Measurements from ENCODE around the gene RASGRF2.

Gene RASGRF2

GRCh38 chr5:80959768-80960442 is at the start of gene RASGRF2:
Gene RASGRF2 (plus strand): TSS chr5:80960363. CDS start chr5:80960739, 376 bp downstream.
- DNase-seq (ENCODE audit: low read depth in 2 of 2): peak; percentile 35 to 41

DNA sequence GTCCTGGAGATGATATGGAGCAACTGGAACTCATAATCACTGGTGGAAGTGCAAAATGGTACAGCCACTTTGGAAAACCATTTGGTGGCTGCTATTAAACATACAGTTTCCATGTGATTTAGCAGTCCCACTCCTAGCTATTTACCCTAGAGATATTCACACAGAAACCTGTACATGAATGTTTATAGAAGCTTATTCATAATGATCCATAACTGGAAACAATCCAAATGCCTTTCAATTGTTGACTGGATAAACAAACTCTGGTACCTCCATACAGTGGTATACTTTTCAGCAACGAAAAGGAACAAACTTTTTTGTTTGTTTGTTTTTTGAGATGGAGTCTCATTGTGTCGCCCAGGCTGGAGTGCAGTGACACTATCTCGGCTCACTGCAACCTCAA is 47.7 kb upstream of the RASGRF2 start:
- no peak for DNase-seq (ENCODE audit: low read depth in 2 of 2)

DNA sequence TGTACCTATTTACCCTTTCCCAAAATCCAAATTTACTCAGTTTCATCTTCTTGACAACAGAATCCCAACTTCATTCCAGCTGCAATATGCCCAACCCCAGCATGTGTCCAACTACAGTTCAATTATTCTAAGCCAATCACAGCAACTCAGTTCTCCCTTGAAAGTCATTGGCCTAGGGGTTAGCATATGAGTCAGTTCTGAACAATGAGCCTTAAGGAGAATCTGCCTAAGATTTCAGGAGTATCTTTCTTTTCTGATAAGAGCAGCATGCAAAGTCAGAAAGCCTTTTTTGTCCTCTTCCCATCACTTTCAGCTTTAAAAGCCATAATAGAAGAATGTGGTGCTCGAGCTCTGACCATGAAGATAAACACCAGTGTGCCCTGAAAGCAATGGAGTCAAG is 44.4 kb upstream of the RASGRF2 start:
- DNase-seq (ENCODE audit: low read depth in 2 of 2): no peak

DNA sequence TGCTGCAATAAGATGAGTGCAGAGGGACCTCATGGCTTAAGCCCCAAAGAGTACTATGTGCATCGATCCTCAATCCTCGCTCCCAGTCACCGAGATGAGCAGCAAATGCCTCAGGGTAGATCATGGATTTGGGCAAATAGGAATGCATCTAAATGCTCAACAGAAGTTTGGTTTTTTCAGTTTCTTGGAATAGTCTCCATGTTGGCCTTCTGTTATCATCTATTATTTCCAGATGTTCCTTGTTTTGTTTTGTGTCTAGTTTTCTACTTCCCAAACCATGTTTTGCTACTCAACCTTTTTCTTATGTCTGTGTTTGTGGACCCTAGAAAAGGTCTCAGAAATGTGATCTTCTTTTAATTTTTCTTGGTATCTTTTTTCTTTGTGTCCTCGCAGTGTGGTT is 43.5 kb upstream of the RASGRF2 start:
- no peak for DNase-seq (ENCODE audit: low read depth in 2 of 2)

DNA sequence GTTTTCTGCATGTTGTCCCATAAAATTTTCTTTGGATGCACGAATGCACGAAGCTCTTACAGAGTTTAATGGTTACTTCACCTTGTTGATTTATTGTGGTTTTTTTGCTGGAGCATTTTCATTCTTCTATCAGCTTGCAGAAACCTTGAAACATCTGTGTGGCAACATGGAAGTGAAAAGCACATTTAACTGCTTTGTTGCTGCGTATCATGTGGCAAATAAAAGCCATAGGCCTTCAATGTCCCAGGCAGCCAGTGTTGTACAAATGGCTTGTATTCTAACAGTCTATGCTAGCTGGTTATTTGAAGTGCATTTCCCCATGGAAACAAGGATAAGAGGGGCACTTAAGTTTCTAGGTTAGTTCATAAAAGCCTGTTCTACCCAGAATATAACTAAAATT is 42.5 kb upstream of the RASGRF2 start:
- DNase-seq (ENCODE audit: low read depth in 2 of 2): no peak

DNA sequence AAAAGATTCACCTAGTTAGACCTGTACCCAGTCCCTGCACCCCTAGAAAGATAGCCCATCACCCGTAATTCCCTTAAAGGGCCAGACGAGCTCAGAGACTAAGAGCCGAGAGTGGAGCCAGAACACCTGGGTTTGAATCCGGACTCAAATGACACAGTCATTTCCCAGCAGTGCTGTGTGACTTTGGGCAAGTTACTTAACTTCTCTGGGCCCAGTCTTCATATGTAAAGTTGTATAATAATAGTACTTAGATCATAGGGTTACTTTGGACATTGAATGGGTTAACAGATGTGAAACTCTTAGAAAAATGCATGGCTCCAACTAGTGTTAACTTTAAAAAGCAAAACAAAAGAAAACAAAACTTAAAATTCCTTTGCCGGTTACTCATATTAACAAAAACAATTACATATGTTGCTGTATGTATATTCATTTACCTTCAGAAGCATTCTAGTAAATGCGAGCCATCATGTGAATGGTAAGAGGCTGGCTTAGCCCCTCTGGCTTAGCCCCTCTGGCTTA is 40.4 kb upstream of the RASGRF2 start:
- DNase-seq (ENCODE audit: low read depth in 2 of 2): no peak

- no peak for DNase-seq (ENCODE audit: low read depth in 2 of 2)
Measured at GRCh38 chr5:80920333-80920732, 39.8 kb upstream of the RASGRF2 start.

DNA sequence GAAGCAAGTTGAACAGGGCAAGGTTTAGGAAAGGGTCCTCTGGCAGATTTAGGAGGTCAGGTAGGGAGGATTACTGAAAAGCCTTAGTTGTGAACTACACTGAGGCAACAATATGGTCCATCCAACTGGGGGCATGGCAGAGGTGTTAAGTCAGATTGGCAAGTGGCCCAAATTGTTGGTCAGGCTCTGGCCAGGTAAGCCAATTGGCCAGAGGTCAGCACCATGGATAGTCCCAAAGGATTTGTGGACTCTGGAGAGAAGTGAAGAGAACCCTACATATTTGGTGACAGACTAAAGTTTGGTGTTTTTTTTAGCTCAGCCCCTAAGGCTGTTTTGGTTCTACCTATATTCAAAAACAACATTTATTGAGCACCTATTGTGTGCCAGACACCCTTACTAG is 39.1 kb upstream of the RASGRF2 start:
- DNase-seq (ENCODE audit: low read depth in 2 of 2): no peak

DNA sequence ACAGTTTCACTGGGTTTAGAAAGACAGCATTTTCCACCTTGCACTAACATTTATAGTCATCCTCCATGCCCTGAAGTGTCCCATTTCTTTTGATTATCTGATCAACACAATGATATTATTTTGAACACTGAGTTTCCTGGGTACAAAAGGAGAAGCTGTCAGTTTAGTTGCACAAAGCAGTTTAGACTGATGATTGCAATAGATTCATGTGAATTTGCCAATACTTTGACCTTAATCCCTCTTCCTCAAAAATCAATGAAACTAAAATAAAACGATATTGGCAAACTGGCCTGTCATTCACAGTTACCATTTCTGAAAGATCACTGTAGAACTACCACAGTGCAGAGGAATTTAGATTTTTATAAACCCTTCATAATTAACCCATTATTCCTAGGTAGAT is 34.2 kb upstream of the RASGRF2 start:
- no peak for DNase-seq (ENCODE audit: low read depth in 2 of 2)

- no peak for DNase-seq (ENCODE audit: low read depth in 2 of 2)
Measured at GRCh38 chr5:80926536-80926935, 33.6 kb upstream of the RASGRF2 start.

GRCh38 chr5:80926979-80927656 is 33.0 kb upstream of the RASGRF2 start:
- no peak for DNase-seq (ENCODE audit: low read depth in 2 of 2)

DNA sequence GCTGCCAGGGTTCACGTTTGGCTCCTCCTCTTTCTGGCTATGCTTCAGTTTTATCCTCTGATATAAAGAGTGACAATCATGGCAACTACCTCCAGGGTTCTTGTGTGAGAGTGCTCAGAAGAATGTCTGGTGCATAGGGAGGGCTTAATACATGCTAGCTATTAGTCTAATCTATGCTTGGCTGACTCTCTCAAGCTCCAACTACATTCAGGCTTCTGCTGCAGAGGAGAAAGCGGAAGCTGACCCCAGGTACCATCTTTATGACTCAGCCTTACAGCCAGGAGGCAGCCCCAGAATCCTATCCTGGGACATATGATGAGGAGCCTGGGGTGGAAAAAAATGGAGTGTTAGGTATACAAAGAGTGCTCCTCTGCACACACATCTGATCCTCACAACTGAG is 32.1 kb upstream of the RASGRF2 start:
- DNase-seq (ENCODE audit: low read depth in 2 of 2): no peak

GRCh38 chr5:80930940-80931339 is 29.2 kb upstream of the RASGRF2 start:
- DNase-seq (ENCODE audit: low read depth in 2 of 2): no peak

GRCh38 chr5:80931411-80931810 is 28.8 kb upstream of the RASGRF2 start:
- no peak for DNase-seq (ENCODE audit: low read depth in 2 of 2)

DNA sequence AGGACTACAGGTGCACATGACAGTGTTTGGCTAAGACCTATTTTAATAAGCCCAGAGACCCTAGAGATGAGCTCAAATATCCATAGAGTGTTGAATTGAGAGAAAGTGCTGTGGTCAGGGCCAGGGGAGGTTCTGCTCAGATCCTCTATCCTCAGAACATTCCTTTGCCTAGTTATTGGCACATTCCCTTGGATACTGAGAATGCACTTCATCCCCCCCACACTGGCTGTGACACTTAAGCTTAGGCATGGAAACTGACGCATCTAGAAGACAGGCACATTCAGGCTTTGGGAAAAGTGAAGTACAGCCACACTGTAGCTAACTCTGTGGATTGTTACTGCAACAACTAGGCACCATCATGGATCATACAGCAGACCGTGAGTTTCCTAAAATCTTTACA is 27.1 kb upstream of the RASGRF2 start:
- no peak for DNase-seq (ENCODE audit: low read depth in 2 of 2)

DNA sequence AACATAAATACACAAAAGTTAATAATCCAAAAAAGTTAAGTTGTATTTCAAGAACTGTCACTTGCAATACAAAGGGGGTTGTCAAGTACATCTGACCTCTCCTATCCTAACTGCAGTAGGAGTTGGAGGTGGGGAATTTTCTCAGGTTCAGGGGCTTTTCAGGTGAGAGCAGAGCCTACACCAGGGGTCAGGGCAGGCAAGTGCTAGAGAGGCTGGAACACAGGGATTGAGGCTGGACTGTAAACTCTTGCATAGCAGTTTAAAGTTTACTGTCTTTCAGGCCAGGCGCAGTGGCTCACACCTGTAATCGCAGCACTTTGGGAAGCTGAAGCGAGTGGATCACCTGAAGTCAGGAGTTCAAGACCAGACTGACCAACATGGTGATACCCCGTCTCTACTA is 25.4 kb upstream of the RASGRF2 start:
- no peak for DNase-seq (ENCODE audit: low read depth in 2 of 2)

DNA sequence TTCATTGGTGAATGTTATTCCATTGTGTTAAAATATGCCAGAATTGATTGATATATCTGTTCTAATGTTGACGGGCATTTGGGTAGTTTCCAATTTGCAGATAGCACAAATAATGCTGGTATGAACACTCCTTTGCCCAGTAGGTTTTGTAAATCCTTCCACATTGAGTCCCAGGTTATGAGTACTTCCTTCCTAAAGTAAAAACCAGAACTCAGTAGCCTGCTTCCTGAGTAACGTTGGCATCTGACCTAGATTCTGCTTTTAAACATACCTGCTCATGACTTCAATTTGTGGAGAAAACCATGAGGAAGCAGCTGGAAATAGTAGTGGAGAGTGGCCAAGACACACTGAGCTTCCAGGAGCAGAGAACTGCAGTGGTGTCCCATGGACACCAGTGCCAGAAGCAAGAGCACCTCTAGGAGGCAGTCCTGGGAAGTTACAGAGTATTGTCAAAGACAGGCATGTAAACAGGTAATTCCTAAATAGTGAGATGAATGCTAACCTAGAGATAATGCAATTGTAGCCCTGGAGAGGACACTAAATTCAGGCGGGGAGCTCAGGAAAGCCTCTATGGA is 24.3 kb upstream of the RASGRF2 start:
- no peak for DNase-seq (ENCODE audit: low read depth in 2 of 2)

DNA sequence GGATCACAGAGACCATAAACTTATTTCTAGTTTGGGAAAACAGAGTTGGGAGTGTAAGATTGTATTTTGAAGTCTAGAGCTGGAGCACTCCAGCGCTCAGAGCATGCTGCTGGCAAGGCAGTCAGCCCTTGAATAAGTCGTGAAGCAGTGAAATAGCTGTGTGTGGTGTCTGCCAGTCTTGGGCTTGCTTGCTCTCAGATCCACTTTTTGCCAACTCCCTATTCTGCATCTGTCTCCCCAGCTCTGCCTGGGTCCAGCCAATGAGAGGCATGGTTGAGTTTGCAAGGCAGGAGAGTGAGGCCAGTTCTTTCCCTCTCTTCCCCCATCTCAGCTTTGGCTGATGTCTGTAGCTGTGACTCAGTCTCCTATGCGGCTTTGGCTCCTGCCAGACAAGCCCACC is 23.3 kb upstream of the RASGRF2 start:
- no peak for DNase-seq (ENCODE audit: low read depth in 2 of 2)

DNA sequence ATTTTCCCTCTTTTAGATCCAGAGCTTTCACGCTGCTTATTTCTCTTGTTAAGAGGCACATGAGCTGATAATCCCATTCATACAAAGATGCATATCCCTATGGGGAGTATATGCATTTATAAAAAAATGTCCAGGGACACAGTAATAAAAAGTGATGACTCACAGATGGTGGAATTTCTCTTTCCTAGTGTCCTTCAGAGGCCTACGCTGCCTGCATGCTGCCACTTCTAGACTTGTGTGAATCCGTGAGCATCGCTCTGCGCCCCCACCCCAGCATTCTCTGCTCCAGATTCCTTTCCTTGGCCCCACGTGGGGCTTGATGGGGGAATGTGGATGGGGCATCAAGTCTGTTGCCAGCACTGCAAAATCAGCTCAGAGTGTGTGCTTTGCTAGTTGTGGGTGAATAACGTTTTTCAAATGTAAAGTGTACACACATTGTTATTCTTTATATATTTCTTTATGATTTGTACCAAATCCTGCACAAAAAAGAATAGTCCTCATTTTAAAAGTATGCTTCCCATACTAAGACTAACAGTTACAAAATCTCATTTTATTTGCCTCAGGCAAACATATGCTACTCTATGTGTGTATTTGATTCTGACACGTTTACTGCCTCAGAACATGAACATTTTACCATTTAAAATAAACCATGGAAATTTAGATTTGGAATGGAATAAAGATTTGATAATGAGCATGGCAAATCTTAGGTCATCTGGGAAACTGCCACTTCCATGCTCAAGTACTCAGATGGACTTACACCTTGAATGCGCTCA is 22.4 kb upstream of the RASGRF2 start:
- DNase-seq (ENCODE audit: low read depth in 2 of 2): no peak

DNA sequence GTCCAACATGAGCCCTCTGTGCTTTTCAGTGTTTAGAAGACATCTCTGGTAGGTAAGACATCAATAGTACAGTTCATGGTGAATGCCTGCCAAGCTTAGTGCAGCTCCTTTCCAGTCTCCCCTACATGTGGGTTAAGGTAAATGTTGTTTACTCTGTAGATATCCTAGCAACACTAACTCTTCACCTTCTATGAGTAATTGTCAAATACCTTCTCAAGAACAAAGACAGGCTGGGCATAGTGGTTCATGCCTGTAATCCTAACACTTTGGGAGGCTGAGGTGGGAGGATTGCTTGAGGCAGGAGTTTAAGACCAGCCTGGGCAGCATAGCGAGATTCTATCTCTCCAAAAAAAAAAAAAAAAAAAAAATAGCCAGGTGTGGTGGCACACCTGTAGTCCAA is 18.7 kb upstream of the RASGRF2 start:
- DNase-seq (ENCODE audit: low read depth in 2 of 2): no peak

- no peak for DNase-seq (ENCODE audit: low read depth in 2 of 2)
Measured at GRCh38 chr5:80951366-80951765, 8.8 kb upstream of the RASGRF2 start.

- DNase-seq (ENCODE audit: low read depth in 2 of 2): no peak
Measured at GRCh38 chr5:80953587-80953986, 6.6 kb upstream of the RASGRF2 start.
